HG02973 (cell line): Measurements from ENCODE around the gene RB1.

Experiments
- ATAC-seq: cut with Tn5 transposase; IDR thresholded peaks from one replicate; pipeline ENCODE4 v1.9.1; 2021; ENCODE audit warnings: moderate library complexity; ENCODE audit not compliant: unreplicated experiment

The RB1 gene

DNA sequence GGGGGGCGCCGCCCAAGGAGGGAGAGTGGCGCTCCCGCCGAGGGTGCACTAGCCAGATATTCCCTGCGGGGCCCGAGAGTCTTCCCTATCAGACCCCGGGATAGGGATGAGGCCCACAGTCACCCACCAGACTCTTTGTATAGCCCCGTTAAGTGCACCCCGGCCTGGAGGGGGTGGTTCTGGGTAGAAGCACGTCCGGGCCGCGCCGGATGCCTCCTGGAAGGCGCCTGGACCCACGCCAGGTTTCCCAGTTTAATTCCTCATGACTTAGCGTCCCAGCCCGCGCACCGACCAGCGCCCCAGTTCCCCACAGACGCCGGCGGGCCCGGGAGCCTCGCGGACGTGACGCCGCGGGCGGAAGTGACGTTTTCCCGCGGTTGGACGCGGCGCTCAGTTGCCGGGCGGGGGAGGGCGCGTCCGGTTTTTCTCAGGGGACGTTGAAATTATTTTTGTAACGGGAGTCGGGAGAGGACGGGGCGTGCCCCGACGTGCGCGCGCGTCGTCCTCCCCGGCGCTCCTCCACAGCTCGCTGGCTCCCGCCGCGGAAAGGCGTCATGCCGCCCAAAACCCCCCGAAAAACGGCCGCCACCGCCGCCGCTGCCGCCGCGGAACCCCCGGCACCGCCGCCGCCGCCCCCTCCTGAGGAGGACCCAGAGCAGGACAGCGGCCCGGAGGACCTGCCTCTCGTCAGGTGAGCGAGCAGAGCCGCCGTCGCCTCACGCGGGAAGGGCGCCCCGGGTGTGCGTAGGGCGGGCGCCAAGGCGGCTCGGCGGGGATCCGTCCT lies at the start of gene RB1:
Gene RB1, plus strand, starts transcription at position 393 of the 784 bp plus-strand sequence. Its CDS starts 162 bp downstream, at position 555.
- ATAC-seq, result peak; percentile 71

- ATAC-seq, result no peak
Observed at GRCh38 chr13:48253849-48254248, 49.7 kb upstream of the RB1 start.

GRCh38 chr13:48255090-48255489 lies 48.5 kb upstream of the RB1 start:
- ATAC-seq, result no peak

DNA sequence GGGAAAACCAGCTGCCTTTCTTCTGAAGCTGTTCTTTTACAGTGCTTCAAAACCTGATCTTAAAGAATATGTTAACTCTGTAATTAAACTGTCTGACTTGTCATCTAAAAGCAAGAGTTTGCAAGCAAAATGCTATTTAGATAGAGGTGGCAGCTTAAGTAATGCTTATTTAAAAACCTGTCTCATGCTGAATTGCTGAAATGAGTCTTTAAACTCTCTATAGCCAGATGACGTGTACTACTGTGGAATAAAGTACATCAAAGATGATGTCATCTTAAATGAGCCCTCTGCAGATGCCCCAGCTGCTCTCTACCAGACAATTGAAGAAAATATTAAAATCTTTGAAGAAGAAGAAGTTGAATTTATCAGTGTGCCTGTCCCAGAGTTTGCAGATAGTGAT lies 47.6 kb upstream of the RB1 start:
- ATAC-seq, result no peak

DNA sequence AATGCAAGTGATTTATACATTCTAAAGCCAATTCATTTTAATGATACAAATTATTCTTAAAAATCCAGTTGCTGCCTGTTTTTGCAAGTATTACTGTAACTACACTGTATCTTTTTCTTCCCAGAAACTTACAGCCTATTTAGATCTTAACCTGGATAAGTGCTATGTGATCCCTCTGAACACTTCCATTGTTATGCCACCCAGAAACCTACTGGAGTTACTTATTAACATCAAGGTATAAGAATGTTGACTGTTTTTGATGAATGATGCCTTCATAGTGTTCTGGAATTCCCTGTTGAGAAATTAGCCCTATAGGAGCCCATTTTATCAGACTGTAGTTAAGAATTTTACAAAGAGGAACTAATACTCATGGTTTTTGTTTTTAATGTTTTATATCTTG lies 45.5 kb upstream of the RB1 start:
- ATAC-seq, result no peak

DNA sequence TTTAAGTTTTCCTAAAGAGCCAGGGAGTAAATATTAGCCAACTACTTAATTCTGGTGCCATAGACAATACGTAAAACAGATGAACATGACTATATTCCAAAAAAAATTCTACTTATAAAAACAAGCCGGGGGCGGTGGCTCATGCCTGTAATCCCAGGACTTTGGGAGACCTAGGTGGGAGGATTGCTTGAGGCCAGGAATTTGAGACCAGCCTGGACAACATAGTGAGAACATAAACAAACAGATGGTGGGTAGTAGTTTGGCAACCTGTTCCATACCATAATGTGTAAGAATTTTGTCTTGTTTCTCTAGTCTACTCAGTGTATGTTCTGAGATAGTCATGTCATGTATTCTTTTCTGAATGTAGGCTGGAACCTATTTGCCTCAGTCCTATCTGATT lies 45.1 kb upstream of the RB1 start:
- no peak for ATAC-seq

- no peak for ATAC-seq
Observed at GRCh38 chr13:48260970-48261369, 42.6 kb upstream of the RB1 start.

DNA sequence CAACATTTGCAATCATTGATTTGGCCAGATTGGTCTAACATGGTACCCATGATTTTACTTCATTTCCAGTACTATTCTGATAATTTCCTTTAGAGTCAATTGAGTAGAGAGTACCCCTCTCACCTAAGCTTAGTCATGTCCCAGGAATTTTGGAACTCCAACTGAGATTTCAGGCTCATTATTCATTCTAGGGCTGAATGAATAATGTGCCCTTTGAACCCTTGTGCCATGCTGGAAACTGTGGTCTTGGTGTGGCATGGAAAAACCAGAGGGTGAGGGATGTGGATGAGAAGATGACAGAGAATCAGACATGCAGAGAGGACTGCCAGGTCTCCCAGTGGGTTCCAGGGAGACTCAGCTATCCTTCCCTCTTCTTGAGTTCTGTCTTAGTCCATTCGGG lies 40.4 kb upstream of the RB1 start:
- no peak for ATAC-seq

DNA sequence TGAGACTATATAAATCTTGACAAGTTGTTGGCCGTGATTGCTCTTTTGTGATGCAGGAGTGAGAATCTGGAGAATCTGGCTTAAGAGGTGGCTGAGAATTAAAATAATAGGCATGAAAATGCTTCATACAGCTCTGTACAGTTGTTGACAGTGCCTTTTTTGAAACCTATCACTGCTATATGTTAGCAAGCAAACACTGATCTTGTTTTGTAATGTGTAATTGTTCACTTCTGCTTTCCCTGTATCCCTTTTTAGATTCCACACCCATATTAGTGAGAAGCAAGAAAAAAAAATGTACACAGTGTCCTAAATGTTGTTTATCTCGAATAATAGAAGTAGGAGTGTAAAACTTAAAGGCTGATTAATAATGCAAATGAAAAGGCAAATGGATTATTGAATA lies 39.5 kb upstream of the RB1 start:
- no peak for ATAC-seq

DNA sequence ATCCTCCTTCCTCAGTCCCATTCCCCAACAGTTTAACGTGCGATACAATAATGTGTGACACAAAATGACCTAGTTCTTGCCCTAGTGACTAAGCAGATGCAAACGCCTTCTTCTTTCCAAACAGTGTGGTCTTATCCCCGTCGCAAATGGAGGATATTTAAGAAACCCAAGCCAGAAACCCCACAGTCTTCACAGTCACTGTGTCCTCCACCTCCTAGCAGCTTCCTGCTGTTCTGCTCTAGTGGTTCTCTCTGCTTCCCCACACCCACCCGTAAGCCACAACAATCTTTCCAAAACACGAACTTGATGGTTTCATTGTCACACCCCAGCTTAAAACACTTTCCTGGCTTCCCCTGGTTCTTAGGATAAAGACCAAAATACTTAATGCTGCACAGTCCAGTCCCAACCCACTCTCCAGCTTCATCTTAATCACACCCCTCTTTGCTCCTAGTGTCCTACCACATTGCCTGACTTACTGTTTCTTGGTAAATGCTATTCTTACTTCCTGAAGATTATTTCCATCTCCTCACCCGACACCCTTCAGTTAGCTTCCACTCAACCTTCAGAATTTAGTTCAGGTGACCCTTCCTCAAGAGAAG lies 38.2 kb upstream of the RB1 start:
- ATAC-seq, result no peak

GRCh38 chr13:48266150-48266549 lies 37.4 kb upstream of the RB1 start:
- ATAC-seq, result no peak

DNA sequence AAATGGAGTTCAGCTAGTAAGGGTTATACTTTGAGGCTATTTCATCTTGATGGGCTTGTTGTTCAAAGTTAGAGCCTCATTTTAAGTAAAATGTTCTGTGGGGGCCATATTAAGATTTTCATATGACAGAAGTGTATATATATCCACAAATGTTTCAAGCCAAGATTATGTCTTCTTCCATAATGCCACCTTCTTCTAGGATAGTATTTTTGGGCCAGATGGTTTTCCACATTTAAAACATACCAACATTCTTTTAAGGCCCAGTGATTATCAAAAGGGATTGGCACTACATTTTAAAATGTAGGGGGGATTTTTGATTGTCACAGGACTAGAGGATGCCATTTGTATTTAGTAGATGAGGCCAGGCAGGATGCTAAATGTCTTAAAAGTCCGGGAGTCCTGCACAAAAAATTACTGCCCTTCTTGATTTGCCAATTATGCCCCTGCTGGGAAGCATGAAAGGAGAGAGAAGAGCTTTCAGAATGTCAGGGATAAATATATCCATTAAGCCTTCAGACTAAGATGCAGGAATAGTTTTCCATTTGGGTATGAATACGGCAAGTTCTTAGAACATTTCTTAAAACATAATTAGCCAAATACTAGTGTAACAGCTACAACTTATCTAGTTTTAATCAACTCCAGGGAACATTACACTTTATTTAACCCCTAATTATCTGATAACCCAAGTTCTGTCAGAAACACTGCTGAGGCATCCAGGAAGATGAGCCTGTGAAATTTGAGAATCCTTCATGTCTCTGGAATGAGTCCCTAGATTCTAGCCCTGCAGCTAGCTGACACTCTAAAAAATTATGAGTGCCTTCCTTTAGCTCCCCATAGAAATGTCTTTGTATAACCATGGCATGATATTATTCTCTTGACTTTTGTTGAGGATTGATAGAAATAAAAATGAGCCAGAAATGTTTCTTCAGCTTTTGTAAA lies 36.6 kb upstream of the RB1 start:
- ATAC-seq, result no peak

DNA sequence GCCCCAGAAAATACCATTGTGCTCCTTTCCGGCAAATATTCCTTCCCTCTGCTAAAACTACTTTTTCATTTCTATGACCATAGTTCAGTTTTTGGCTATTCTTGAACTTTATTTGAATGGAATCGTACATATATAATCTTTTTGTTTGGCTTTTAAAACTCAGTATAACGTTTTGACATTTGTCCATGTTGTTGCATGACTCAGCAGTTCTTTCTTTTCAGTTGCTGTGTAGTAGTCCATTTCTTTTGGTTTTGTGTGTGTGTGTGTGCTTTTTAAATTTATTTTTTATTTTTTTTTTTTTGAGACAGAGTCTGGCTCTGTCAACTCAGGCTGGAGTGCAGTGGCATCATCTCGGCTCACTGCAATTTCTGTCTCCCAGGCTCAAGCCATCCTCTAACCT lies 35.5 kb upstream of the RB1 start:
- no peak for ATAC-seq

- ATAC-seq, result no peak
Observed at GRCh38 chr13:48273346-48273745, 30.2 kb upstream of the RB1 start.

DNA sequence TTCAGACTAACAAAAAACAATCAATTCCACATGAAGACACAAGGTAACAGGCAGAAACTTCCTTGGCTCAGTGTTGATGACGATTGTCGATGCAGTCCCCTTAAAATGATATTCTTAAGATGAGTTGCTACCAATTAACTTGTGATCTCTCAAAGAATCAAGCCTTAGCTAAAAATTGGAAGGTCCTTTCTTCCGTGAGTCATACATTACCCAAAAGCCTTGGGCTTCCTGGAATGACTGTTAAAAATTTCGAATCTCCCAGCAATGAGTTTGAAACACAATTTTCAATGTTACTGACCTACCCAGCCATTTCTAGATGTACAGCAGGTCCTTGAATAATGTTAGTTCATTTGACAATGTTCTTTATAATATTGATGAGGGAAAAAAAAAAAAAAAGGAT lies 28.0 kb upstream of the RB1 start:
- ATAC-seq, result no peak

- ATAC-seq, result no peak
Observed at GRCh38 chr13:48278806-48279205, 24.7 kb upstream of the RB1 start.

GRCh38 chr13:48281556-48281955 lies 22.0 kb upstream of the RB1 start:
- no peak for ATAC-seq

GRCh38 chr13:48291730-48292129 lies 11.8 kb upstream of the RB1 start:
- no peak for ATAC-seq

GRCh38 chr13:48292650-48293049 lies 10.9 kb upstream of the RB1 start:
- no peak for ATAC-seq

DNA sequence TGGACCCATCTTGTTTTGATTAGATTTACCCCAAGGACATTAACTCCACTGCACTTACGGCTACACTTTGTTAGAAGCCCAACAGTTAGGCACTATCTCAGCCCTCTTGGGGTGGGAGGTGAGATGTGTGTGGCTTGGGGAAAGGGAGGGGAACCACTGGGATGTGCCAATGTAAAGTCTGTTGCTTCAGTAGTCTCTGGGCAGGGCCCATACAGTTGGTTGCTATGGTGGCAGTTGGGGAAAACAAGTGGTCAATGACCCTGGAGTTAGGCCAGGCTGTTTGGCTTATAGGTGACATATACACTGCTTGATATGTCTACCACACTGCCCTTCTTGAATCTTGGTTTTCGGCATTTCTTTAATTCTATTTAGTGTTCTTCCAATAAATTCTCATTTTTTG lies 8.9 kb upstream of the RB1 start:
- no peak for ATAC-seq

- ATAC-seq, result no peak
Observed at GRCh38 chr13:48295271-48295670, 8.3 kb upstream of the RB1 start.

DNA sequence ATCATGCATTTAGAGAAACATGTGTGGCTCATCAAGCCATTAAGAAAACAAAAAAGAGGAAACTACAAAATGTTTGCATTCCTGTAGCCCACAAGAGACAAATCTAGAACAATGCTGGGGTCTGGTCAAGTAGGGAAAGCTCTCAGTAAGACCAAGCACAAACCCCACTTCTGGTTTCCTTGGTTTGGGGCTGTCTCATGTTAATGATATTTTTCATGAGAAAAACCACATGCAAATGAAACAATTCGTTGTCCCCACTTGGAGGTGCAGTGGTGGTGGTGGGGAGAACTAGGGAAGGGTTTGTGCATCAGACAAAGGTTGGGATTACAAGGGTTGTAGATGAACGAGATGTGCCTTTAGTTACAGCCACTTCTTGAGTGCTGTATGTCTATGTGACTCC lies 7.0 kb upstream of the RB1 start:
- ATAC-seq, result no peak
